ENCODE measurements around the gene ABCC3. TPM values are rescaled to one million over a fixed set of nuclear protein-coding genes. Genes with fewer than 3 reads are reported as not detected.

ABCC3 gene
- total and polyA plus RNA-seq, 9 of the 15 experiments (the other 6 are each of a cell fraction or from before 2014, with no cell fraction given), result 0.03 to 1.6 (median 0.42) TPM; not detected in 5

GRCh38 chr17:50661795-50662391 lies 27.2 kb downstream of the ABCC3 start (continued):
- TF ChIP-seq, protein P1, sequence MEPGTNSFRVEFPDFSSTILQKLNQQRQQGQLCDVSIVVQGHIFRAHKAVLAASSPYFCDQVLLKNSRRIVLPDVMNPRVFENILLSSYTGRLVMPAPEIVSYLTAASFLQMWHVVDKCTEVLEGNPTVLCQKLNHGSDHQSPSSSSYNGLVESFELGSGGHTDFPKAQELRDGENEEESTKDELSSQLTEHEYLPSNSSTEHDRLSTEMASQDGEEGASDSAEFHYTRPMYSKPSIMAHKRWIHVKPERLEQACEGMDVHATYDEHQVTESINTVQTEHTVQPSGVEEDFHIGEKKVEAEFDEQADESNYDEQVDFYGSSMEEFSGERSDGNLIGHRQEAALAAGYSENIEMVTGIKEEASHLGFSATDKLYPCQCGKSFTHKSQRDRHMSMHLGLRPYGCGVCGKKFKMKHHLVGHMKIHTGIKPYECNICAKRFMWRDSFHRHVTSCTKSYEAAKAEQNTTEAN (CRISPR knock-in tag; IDR thresholded peaks at IDR 0.05), result no peak
- TF ChIP-seq MITF (IDR thresholded peaks at IDR 0.05) (no peak), MAFK (IDR thresholded peaks at IDR 0.05; ENCODE audit: low read length) (peak; percentile 97), HMG20A (CRISPR knock-in tag; conservative IDR thresholded peaks at IDR 0.05) (no peak), GATAD2A (IDR thresholded peaks at IDR 0.05) (peak; percentile 89), DPF2 (IDR thresholded peaks at IDR 0.05) (peak; percentile 95), ZSCAN32 (CRISPR knock-in tag; IDR thresholded peaks at IDR 0.05) (no peak), LEF1 (IDR thresholded peaks at IDR 0.05) (peak; percentile 83), KLF1 (tag; IDR thresholded peaks at IDR 0.05) (no peak), TFAP4 (CRISPR knock-in tag; IDR thresholded peaks at IDR 0.05; ENCODE audit: borderline replicate concordance) (0 out of 2 replicates have a peak, but pooled peaks have one; percentile 39), HDGF (IDR thresholded peaks at IDR 0.05) (peak; percentile 57; the same call in 1 of the 2 replicates), ZNF274 (IDR thresholded peaks at IDR 0.05; ENCODE audit: borderline replicate concordance, low read depth, low read length) (no peak), HMGN3 (IDR thresholded peaks at IDR 0.05; ENCODE audit: borderline replicate concordance, extremely low read depth, insufficient read length, low read depth, low read length) (no peak), ZNF3 (CRISPR knock-in tag; IDR thresholded peaks at IDR 0.05) (no peak), TSC22D4 (tag; IDR thresholded peaks at IDR 0.05) (no peak), DIDO1 (tag; IDR thresholded peaks at IDR 0.05; ENCODE audit: low read depth) (0 out of 2 replicates have a peak, but pooled peaks have one; percentile 48), RBBP5 (IDR thresholded peaks at IDR 0.05; ENCODE audit: borderline replicate concordance, insufficient read depth, low read length, poor library complexity, severe bottlenecking) (peak; percentile 15), ARID4B (CRISPR knock-in tag; IDR thresholded peaks at IDR 0.05) (no peak), ZNF232 (CRISPR knock-in tag; IDR thresholded peaks at IDR 0.05) (no peak), ZNF347 (CRISPR knock-in tag; IDR thresholded peaks at IDR 0.05; ENCODE audit: low read depth) (no peak), PHF20 (IDR thresholded peaks at IDR 0.05; ENCODE audit: partially characterized antibody) (no peak)
- TF ChIP-seq, protein P2, sequence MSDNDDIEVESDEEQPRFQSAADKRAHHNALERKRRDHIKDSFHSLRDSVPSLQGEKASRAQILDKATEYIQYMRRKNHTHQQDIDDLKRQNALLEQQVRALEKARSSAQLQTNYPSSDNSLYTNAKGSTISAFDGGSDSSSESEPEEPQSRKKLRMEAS (CRISPR knock-in tag; IDR thresholded peaks at IDR 0.05), result no peak
